Activated CD8-positive, alpha-beta T cell treated with anti-CD3 and anti-CD28 coated beads, Interleukin-2, amount 10 ng/mL, durations not matched to agents 7 days and 5 days (primary cell): ENCODE results near the gene GRAP2. TPM values are rescaled to one million over a fixed set of nuclear protein-coding genes. Genes with fewer than 3 reads are reported as not detected.
"Not testable (repeated sequence)": the region's sequence is repeated elsewhere in the genome, so short reads cannot be mapped to it uniquely, and the experiment has no call there.

Source experiments
- ATAC-seq: fragments of 150-1000 bp; cut with Tn5 transposase; one replicate; pipeline ENCODE4 v1.10.0; 2021; ENCODE audit warnings: moderate library complexity
- CTCF ChIA-PET: fragments of 350-600 bp; sonication (Branson Sonifier 250); formaldehyde crosslinking; loops from one replicate; lab custom pipeline; 2021; ENCODE audit warnings: antibody characterized with exemption; lab: Charles Lee
- POLR2A ChIA-PET: fragments of 350-600 bp; sonication (Branson Sonifier 250); formaldehyde crosslinking; loops from one replicate; lab custom pipeline; 2021; ENCODE audit warnings: antibody characterized with exemption; lab: Charles Lee
- DNase-seq: peaks from one replicate; pipeline ENCODE4 v3.0.0-alpha.2; 2020
- H3K27ac Mint-ChIP-seq: one replicate; pipeline ENCODE4 v1.8.0; 2021; ENCODE audit warnings: mild to moderate bottlenecking, mixed read lengths
- H3K27me3 Mint-ChIP-seq: one replicate; pipeline ENCODE4 v1.8.0; 2021; ENCODE audit warnings: low read depth, mixed read lengths
- H3K36me3 Mint-ChIP-seq: one replicate; pipeline ENCODE4 v1.8.0; 2021; ENCODE audit warnings: low read depth, mixed read lengths
- H3K4me1 Mint-ChIP-seq: one replicate; pipeline ENCODE4 v1.8.0; 2021; ENCODE audit warnings: low read depth, mixed read lengths
- H3K4me3 Mint-ChIP-seq: one replicate; pipeline ENCODE4 v1.8.0; 2021; ENCODE audit warnings: mild to moderate bottlenecking, mixed read lengths
- H3K9me3 Mint-ChIP-seq: one replicate; pipeline ENCODE4 v1.8.0; 2022; ENCODE audit warnings: mixed read lengths; ENCODE audit not compliant: insufficient read depth
- total RNA-seq, 2 experiments: library from RNA; stranded (reverse); gene quantifications; one replicate each; pipeline ENCODE4 v1.2.3, GENCODE V29; 2021

The GRAP2 gene
- total RNA-seq, 2 experiments from 2014 or later = 235 to 239 TPM

GRCh38 chr22:39901565-39902146 lies 772 bp downstream of the GRAP2 start:
- Mint-ChIP-seq H3K27me3 (no peaks in the 10 kb centered on the region), H3K4me3 (peak overlapping the region; percentile 95), H3K36me3 (peaks cover 54% of the 10 kb centered on the region), H3K4me1 (peaks cover 20% of the 10 kb centered on the region), H3K27ac (peak overlapping the region; percentile 96), H3K9me3 (no peaks in the 10 kb centered on the region)
- ChIA-PET CTCF (interaction anchor here (0.6 to 2.5 kb wide), 4 partner anchors 9 to 31 kb away, joined by 3 to 15 read pairs (median 5); no protein-coding TSS in a partner anchor), POLR2A (interaction anchor here (1.1 to 4.1 kb wide), 6 partner anchors 9 to 49 kb away, joined by 3 to 43 read pairs (median 12); no protein-coding TSS in a partner anchor)
- no peak for DNase-seq
- ATAC-seq = no peak

GRCh38 chr22:39904024-39904423 lies 3.1 kb downstream of the GRAP2 start:
- Mint-ChIP-seq H3K36me3 (peaks cover 70% of the 10 kb centered on the region), H3K4me1 (peaks cover 35% of the 10 kb centered on the region), H3K27ac (peak overlapping the region; percentile 97), H3K4me3 (peak overlapping the region; percentile 95)
- DNase-seq, H3K9me3 Mint-ChIP-seq, H3K27me3 Mint-ChIP-seq, ATAC-seq: not testable (repeated sequence)
- ChIA-PET CTCF (interaction anchor here (0.6 to 16.0 kb wide), 5 partner anchors 13 to 356 kb away, joined by 3 to 242 read pairs (median 7); no protein-coding TSS in a partner anchor), POLR2A (interaction anchor here (0.7 to 17.3 kb wide), 3 partner anchors 11 to 1049 kb away, joined by 3 to 412 read pairs (median 166); no protein-coding TSS in a partner anchor)

- peaks cover 38% of the 10 kb centered on the region for H3K4me1 Mint-ChIP-seq
- no peaks in the 10 kb centered on the region for H3K27me3 Mint-ChIP-seq
- DNase-seq (no peak), ATAC-seq (no peak)
- no peaks in the 10 kb centered on the region for H3K9me3 Mint-ChIP-seq
- H3K36me3 Mint-ChIP-seq = peaks cover 78% of the 10 kb centered on the region
- POLR2A ChIA-PET = interaction anchor here (1.3 to 17.3 kb wide), 4 partner anchors 10 to 105 kb away, joined by 3 to 412 read pairs (median 84); no protein-coding TSS in a partner anchor
- CTCF ChIA-PET = interaction anchor here (1.3 to 16.0 kb wide), 6 partner anchors 8 to 120 kb away, joined by 3 to 242 read pairs (median 6); no protein-coding TSS in a partner anchor
- H3K4me3 Mint-ChIP-seq = peak overlapping the region; percentile 95
- peak overlapping the region; percentile 97 for H3K27ac Mint-ChIP-seq
These were observed 4.0 kb downstream of the GRAP2 start for GRCh38 chr22:39904862-39905261.

GRCh38 chr22:39905687-39906086 lies 4.8 kb downstream of the GRAP2 start:
- ATAC-seq = no peak
- ChIA-PET CTCF (interaction anchor here (1.3 to 16.0 kb wide), 7 partner anchors 8 to 119 kb away, joined by 3 to 242 read pairs (median 7); no protein-coding TSS in a partner anchor), POLR2A (interaction anchor here (0.9 to 17.3 kb wide), 6 partner anchors 10 to 104 kb away, joined by 3 to 412 read pairs (median 4); no protein-coding TSS in a partner anchor)
- H3K9me3 Mint-ChIP-seq = no peaks in the 10 kb centered on the region
- peak; percentile 52 for DNase-seq
- H3K4me3 Mint-ChIP-seq = peak overlapping the region; percentile 95
- peaks cover 42% of the 10 kb centered on the region for H3K4me1 Mint-ChIP-seq
- H3K27me3 Mint-ChIP-seq = no peaks in the 10 kb centered on the region
- peaks cover 80% of the 10 kb centered on the region for H3K36me3 Mint-ChIP-seq
- peak overlapping the region; percentile 97 for H3K27ac Mint-ChIP-seq

GRCh38 chr22:39906207-39906606 lies 5.3 kb downstream of the GRAP2 start:
- CTCF ChIA-PET = interaction anchor here (1.5 to 16.0 kb wide), 6 partner anchors 8 to 119 kb away, joined by 4 to 242 read pairs (median 8); no protein-coding TSS in a partner anchor
- no peak for ATAC-seq
- peak overlapping the region; percentile 95 for H3K4me3 Mint-ChIP-seq
- no peaks in the 10 kb centered on the region for H3K9me3 Mint-ChIP-seq
- no peak for DNase-seq
- POLR2A ChIA-PET = interaction anchor here (0.9 to 17.3 kb wide), 7 partner anchors 9 to 138 kb away, joined by 3 to 412 read pairs (median 4); no protein-coding TSS in a partner anchor
- peak overlapping the region; percentile 97 for H3K27ac Mint-ChIP-seq
- H3K27me3 Mint-ChIP-seq = no peaks in the 10 kb centered on the region
- H3K4me1 Mint-ChIP-seq = peaks cover 47% of the 10 kb centered on the region
- H3K36me3 Mint-ChIP-seq = peaks cover 81% of the 10 kb centered on the region

- Mint-ChIP-seq H3K4me1 (peaks cover 55% of the 10 kb centered on the region), H3K36me3 (peaks cover 81% of the 10 kb centered on the region), H3K9me3 (no peaks in the 10 kb centered on the region), H3K4me3 (peak overlapping the region; percentile 95), H3K27ac (peak overlapping the region; percentile 97), H3K27me3 (no peaks in the 10 kb centered on the region)
- POLR2A ChIA-PET = interaction anchor here (0.8 to 17.3 kb wide), 6 partner anchors 8 to 270 kb away, joined by 4 to 412 read pairs (median 8); partner anchors contain the start of gene TNRC6B
- DNase-seq (peak; percentile 68), ATAC-seq (no peak)
- CTCF ChIA-PET = interaction anchor here (2.1 to 16.0 kb wide), 4 partner anchors 10 to 118 kb away, joined by 8 to 242 read pairs (median 50); no protein-coding TSS in a partner anchor
These were observed 6.2 kb downstream of the GRAP2 start for GRCh38 chr22:39907047-39907446.

GRCh38 chr22:39907605-39908097 lies 6.8 kb downstream of the GRAP2 start:
- no peaks in the 10 kb centered on the region for H3K9me3 Mint-ChIP-seq
- DNase-seq (peak; percentile 50), ATAC-seq (peak; percentile 12)
- ChIA-PET CTCF (interaction anchor here (0.9 to 16.0 kb wide), 5 partner anchors 10 to 373 kb away, joined by 3 to 242 read pairs (median 40); no protein-coding TSS in a partner anchor), POLR2A (interaction anchor here (0.8 to 17.3 kb wide), 5 partner anchors 8 to 270 kb away, joined by 4 to 412 read pairs (median 13); partner anchors contain the start of gene TNRC6B)
- H3K4me3 Mint-ChIP-seq = peak overlapping the region; percentile 95
- H3K27me3 Mint-ChIP-seq = no peaks in the 10 kb centered on the region
- peak overlapping the region; percentile 97 for H3K27ac Mint-ChIP-seq
- peaks cover 83% of the 10 kb centered on the region for H3K36me3 Mint-ChIP-seq
- H3K4me1 Mint-ChIP-seq = peaks cover 61% of the 10 kb centered on the region

GRCh38 chr22:39908136-39908535 lies 7.3 kb downstream of the GRAP2 start:
- Mint-ChIP-seq H3K9me3 (no peaks in the 10 kb centered on the region), H3K4me1 (peaks cover 66% of the 10 kb centered on the region), H3K4me3 (peak overlapping the region; percentile 95), H3K36me3 (peaks cover 82% of the 10 kb centered on the region), H3K27ac (peak overlapping the region; percentile 97), H3K27me3 (no peaks in the 10 kb centered on the region)
- ATAC-seq = peak; percentile 9
- DNase-seq = peak; percentile 46
- POLR2A ChIA-PET = interaction anchor here (0.8 to 17.3 kb wide), 7 partner anchors 7 to 269 kb away, joined by 3 to 412 read pairs (median 7); partner anchors contain the start of genes GRAP2 and TNRC6B
- CTCF ChIA-PET = interaction anchor here (0.9 to 16.0 kb wide), 7 partner anchors 9 to 373 kb away, joined by 3 to 242 read pairs (median 7); no protein-coding TSS in a partner anchor

GRCh38 chr22:39908737-39909136 lies 7.9 kb downstream of the GRAP2 start:
- DNase-seq (peak; percentile 60), ATAC-seq (peak; percentile 34)
- H3K27ac Mint-ChIP-seq = peak overlapping the region; percentile 97
- peaks cover 82% of the 10 kb centered on the region for H3K36me3 Mint-ChIP-seq
- peak overlapping the region; percentile 95 for H3K4me3 Mint-ChIP-seq
- ChIA-PET POLR2A (interaction anchor here (0.9 to 17.3 kb wide), 6 partner anchors 6 to 269 kb away, joined by 3 to 412 read pairs (median 10); partner anchors contain the start of genes GRAP2 and TNRC6B), CTCF (interaction anchor here (0.8 to 16.0 kb wide), 9 partner anchors 9 to 374 kb away, joined by 3 to 242 read pairs (median 6); no protein-coding TSS in a partner anchor)
- peaks cover 72% of the 10 kb centered on the region for H3K4me1 Mint-ChIP-seq
- no peaks in the 10 kb centered on the region for H3K27me3 Mint-ChIP-seq
- H3K9me3 Mint-ChIP-seq = no peaks in the 10 kb centered on the region

- no peaks in the 10 kb centered on the region for H3K27me3 Mint-ChIP-seq
These were observed 10.2 kb downstream of the GRAP2 start for GRCh38 chr22:39910876-39911613.

More at GRCh38 chr22:39910876-39911613, 10.2 kb downstream of the GRAP2 start:
- peaks cover 90% of the 10 kb centered on the region for H3K4me1 Mint-ChIP-seq
- ChIA-PET CTCF (interaction anchor here (1.0 to 16.0 kb wide), 5 partner anchors 10 to 113 kb away, joined by 3 to 242 read pairs (median 9); no protein-coding TSS in a partner anchor), POLR2A (interaction anchor here (0.9 to 17.3 kb wide), 7 partner anchors 5 to 592 kb away, joined by 3 to 412 read pairs (median 7); partner anchors contain the start of gene GRAP2)
- peaks cover 78% of the 10 kb centered on the region for H3K36me3 Mint-ChIP-seq
- peak overlapping the region; percentile 97 for H3K27ac Mint-ChIP-seq
- ATAC-seq = no peak
- peak; percentile 52 for DNase-seq
- H3K4me3 Mint-ChIP-seq = peak overlapping the region; percentile 95
- no peaks in the 10 kb centered on the region for H3K9me3 Mint-ChIP-seq
